Stimulated activated CD4-positive, alpha-beta T cell treated with anti-CD3 and anti-CD28 coated beads, Interleukin-4, amount 100 ng/mL, for 24 hours (primary cell): ENCODE measurements around the gene PLEKHG7.
"Not testable (repeated sequence)": the region's sequence is repeated elsewhere in the genome, so short reads cannot be mapped to it uniquely, and the experiment has no call there.

Source experiments
- DNase-seq: peaks from one replicate; pipeline ENCODE4 v3.0.0-alpha.2; 2020

PLEKHG7 gene

GRCh38 chr12:92717202-92717601 is 14.4 kb downstream of the PLEKHG7 start:
- DNase-seq: no peak

- DNase-seq: no peak
Measured at GRCh38 chr12:92718483-92718990, 15.7 kb downstream of the PLEKHG7 start.

DNA sequence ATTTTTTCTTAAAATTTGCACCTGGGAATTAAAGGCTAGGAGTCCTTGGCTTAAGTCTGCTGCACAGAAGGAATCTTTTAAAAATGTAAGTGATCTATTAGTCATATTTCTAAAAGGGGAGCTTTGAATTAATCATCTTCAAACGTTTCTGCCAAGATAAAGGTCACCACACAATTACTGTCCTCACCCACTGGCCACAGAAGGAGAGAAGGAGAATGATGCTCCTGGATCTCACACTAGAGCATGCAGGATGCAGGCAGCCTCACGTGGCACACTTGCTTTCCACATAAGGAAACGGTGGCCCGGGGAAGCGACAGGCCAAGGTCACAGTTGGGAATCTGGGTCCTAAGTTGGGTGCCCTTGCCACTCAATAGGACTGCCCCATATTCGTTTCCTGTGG is 16.9 kb downstream of the PLEKHG7 start:
- DNase-seq: no peak

DNA sequence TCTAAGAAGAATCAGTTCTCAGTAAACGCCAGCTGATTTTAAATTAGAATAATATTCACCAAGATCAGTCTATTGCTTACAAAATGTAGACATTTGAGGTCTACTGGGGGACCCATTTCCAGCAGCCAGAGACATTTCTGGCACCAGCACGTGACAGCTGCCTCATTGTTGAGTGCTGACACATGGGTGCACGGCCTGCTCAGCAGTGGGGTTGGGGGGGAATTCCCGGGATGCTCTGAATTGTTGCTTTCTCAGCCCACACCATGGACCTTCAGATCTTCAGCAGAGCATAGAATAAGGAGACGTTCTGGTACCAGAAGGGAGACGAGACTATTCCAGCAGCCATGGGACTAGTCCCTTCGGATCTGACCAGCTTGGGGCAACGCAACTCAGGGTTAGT is 18.3 kb downstream of the PLEKHG7 start:
- DNase-seq: no peak

- no peak for DNase-seq
Measured at GRCh38 chr12:92721656-92722055, 18.9 kb downstream of the PLEKHG7 start.

DNA sequence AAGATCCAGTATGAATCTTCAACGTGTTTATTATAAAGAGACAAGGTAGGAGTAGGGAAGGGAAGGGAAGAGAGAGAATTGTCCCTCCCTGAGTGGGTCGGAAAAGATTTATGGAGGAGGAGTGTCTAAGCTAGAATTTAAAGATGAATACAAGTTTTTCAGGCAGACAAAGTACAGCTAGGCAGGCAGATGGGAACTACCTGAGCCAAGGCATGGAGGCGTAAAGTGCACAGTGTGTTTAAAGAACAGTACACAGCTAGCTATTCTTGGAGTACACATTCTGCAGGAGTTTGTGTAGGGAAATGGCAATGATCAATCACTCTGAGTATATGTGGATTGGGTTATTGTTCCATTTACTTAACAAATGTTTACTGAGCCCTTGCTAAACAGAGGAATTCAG is 20.1 kb downstream of the PLEKHG7 start:
- no peak for DNase-seq

DNA sequence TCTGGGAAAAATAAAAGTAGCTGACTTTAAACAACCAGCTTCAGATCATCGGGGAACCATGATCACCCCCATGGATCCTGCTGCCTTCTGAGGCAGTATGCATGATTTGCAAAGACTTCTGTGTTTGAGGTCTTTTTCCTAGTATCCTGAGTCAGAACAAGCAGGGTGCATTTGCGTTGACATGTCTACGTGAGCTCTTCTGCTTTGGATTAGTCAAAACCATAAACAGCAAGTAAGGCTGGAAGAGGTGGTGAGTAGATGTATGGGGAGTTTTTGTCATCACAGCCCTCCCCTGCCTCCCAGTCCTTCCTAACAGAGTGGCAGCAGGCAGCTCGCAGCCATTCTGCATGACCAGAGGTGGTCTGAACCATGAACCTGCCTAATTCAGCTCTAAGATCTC is 24.1 kb downstream of the PLEKHG7 start:
- DNase-seq: no peak

DNA sequence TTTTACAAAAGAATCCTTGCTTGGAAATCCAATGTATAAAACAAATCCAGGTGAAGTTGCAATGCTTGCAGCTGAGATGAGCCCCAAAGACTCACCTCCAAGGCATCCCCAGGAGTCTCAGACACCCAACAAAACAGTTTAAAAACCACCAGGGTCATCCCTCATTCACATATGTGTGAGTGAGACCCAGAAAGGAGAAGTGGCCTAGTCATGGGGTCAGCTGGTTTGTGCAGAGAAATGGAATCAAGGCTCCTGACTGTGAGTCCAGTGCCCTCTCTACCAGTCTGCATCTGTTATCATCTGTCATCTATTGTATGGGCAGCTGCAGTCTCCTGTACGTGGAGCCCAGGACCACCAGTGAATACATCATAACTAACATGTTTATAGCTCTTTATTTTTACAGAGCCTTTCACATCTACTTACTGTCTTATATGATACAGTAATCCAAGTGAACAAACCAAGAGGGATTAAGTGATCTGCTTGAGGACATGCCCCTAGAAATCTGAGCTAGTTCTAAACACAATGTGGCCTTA is 27.1 kb downstream of the PLEKHG7 start:
- no peak for DNase-seq

GRCh38 chr12:92730758-92731157 is 28.0 kb downstream of the PLEKHG7 start:
- no peak for DNase-seq

DNA sequence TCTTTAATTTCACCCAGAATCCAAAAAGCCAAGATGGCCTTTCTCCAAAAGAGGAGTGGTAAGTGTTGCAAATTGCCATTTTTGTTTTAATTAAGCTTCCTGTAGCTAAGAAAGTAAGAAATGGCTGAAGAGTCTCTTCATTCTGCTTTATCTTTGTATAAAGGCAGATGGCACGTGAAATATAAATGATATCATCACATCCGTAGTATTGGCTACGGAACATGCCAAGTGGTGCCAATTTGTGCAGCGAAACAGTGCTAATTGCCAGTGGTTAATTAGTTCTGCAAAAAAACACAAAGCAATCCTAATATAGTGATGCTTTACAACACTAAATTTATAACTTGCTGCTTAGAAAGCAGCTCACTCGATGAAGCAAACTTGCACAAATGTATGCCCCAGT is 29.4 kb downstream of the PLEKHG7 start:
- DNase-seq: no peak

- no peak for DNase-seq
Measured at GRCh38 chr12:92732716-92733115, 29.9 kb downstream of the PLEKHG7 start.

- DNase-seq: no peak
Measured at GRCh38 chr12:92733181-92733580, 30.4 kb downstream of the PLEKHG7 start.

DNA sequence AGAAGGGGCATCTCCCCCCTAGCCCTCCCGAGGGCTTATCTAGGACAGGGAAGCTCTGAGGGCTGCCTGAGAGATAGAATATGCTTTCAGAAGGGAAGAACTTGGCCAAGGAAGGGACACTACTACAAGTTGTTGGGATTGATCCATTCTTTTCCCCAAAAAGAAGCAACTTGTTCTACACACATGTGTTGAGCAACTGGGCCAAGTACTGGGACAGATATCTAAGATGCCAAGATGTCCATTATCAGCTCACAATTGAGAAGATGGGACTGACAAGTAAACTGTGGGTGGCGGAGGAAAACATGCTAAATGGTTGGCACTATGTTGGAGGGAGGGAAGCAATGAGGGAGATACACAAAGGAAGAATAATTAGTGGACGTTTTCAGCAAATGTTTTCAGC is 30.9 kb downstream of the PLEKHG7 start:
- no peak for DNase-seq

- no peak for DNase-seq
Measured at GRCh38 chr12:92735131-92735721, 32.4 kb downstream of the PLEKHG7 start.

GRCh38 chr12:92736605-92737004 is 33.8 kb downstream of the PLEKHG7 start:
- DNase-seq: no peak

DNA sequence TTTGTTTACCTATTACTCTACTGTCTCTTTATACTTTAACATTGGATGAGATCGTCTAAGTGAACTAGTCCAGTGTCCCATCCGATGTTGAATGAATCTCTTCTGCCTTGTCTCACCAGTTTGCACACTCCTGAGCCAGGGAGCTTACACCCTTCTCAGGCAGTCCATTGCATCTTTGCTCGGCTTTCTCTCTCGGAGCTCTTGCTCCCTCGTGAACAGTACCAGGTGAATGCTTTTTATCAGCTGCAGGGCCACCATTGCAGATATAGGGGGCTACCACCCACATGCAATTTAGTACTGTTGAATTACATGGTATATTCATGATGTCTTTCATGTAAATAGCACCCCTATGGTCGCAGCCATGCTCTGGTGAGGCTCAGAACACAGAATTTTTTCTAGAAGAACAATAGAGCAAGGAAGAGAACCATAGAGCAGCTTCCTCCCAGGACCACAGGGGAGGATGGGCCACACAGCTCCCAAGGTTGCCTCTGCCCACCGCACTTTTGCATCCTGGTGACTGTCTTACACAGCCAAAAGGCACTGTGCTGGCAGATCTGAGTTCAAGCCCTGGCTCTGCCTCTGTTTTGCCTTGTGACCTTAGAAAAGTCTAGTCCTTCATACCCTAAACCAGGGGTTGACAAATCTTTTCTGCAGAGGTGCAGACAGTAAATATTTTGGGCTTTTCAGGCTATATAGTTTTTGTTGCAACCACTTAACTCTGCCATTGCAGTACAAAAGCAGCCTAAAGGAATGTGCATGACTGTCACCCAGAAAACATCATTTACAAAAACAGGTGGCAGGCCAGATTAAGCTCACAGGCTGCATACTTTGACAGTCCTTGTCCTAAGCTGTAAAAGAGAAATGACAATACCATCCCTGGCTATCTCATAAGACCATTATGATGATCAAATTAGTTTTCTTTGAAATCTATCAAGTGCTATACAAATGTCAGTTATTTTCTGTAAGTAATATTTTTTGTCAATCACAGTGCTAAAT is 35.4 kb downstream of the PLEKHG7 start:
- DNase-seq: no peak

DNA sequence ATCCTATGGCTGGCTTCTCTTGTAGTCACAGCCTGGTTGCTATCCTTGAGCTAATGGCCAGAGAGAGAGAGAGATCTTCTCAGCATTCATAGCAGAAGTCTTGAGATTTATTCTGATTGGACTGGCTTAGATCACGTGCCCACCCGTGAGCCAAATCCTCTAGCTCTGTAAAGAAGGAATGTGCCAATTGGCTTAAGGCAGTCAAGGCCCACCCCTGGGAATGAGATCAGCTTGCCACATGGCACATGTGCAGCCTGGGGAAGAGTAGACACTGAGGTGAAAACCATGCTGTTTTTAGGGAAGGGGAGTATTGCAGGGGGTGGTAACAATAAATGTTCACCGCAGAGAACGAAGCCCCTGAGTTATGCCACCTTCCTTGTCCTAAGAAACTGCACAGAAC is 36.3 kb downstream of the PLEKHG7 start:
- no peak for DNase-seq

DNA sequence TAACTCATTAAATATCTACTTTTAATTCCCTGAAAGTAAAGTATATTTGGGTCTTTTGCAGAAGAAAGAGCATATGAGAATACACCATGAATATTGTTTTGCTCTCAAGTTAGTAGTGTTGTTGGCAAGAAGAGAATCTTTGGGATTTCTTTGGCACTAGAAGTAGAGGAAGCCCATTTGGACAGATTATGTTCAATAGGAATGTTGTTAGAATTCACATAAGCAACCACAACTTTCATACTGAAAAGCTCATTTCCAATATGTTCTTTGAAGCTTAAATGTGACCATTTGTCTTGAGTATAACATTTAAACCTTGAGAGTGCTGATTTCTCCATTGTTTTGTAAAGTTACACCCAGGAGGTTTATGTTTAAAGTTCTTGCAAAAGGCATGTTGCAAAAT is 37.6 kb downstream of the PLEKHG7 start:
- no peak for DNase-seq

GRCh38 chr12:92743026-92743425 is 40.2 kb downstream of the PLEKHG7 start:
- no peak for DNase-seq

DNA sequence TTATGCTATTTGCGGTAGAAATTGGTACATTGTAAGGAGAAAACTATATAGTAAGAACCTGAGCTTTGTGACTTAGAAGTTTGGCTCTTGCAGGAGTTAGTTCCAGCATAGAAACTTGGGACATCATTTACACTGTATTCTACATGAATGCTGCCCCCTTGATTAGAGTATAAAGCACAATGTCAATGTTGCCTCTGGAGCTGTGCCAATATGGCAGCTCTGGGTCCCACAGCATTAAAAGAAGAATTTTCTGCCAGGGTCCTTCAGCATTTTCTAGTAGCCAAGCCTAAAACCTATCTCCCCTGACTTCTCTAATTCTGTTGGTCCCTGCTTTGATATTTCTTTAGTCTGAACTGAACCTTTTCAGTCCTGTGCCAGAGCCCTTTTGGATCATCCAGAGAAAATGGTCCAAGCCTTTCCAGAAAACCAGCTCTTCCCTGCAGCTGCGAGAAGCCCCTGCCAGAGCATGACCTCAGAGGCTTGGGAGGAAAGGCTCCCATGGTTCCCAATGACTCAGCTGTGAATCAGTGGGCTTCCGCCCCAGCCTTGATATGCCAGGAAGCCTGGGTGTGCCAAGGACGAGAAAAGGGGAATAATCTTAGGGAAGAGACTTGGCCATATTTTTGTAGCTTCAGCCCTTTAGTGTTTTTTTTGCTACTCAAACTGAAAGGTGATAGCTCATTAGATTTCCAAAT is 43.2 kb downstream of the PLEKHG7 start:
- no peak for DNase-seq

- DNase-seq: no peak
Measured at GRCh38 chr12:92747151-92747550, 44.4 kb downstream of the PLEKHG7 start.

DNA sequence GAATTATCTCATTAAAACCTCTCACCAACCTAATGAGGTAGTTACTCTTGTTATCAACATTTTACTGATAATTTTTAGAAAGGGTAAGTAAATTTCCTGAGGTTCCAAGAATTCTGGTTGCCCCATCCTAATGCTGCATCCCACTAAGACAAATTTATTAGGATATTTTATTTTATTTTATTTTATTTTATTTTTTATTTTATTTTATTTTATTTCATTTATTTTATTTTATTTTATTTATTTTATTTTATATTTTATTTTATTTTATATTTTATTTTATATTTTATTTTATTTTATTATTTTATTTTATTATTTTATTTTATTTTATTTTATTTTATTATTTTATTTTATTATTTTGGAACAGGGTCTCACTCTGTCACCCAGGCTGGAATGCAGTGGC is 46.9 kb downstream of the PLEKHG7 start:
- DNase-seq: not testable (repeated sequence)
